Testis (tissue), 2 donors: ENCODE results near the gene ZMIZ1.

ENCODE experiments used
- CTCF ChIP-seq, 3 experiments: fragments of 450-650 bp in 2 of 3; fragments of 200-600 bp in 1 of 3; sonication (generic) in 1 of 3; IDR thresholded peaks; one replicate each; pipeline ENCODE4 v1.5.1; 2016 to 2019; ENCODE audit warnings: antibody characterized with exemption in 3 of 3, mild to moderate bottlenecking in 2 of 3, moderate library complexity in 1 of 3
- POLR2A ChIP-seq: fragments of 450-650 bp; IDR thresholded peaks from one replicate; pipeline ENCODE4 v1.6.1; 2017; ENCODE audit warnings: antibody characterized with exemption, mild to moderate bottlenecking, moderate library complexity

GRCh38 chr10:79087721-79088120, 19.0 kb downstream of the ZMIZ1 start:
- TF ChIP-seq CTCF (IDR thresholded peaks at IDR 0.05) (no peak), POLR2A (no peak)
